Measurements from ENCODE around the gene AQP12B. TPM values are rescaled to one million over a fixed set of nuclear protein-coding genes. Genes with fewer than 3 reads are reported as not detected.

The AQP12B gene
- total and polyA plus RNA-seq, 2 of the 13 experiments (the other 11 are each of a cell fraction or from before 2014, with no cell fraction given) = not detected

DNA sequence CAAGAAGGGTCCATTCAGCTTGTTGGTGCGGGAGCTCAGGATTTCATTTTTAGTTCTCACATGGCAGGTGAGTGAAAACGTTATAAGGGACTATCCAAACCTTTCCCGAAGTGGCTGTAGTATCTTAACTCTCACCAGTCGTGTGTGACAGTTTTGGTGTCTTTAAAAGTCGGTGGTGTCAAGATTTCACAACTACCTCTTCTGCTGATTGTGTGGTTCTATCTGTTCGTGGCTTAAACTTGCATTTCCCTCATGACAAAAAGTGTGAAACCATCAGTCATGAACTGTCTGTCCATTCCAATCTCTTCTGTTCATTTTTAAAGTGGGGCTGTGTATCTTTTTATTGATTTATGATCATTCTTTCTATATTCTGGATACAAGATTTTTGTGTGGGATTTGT, 3.8 kb upstream of the AQP12B start:
- in situ Hi-C loops (cut with HindIII; ENCODE audit: extremely low pct_ligation_motif_present, low pct_unique_long_range_greater_than_20kb) = no loop called here
- Histone ChIP-seq H3K4me3 (replicated peaks in 1 of 3; ENCODE audit: insufficient read depth in 1 of 3, low read depth in 2 of 3, low read length in 3 of 3) (no peak overlapping the region), H2AFZ (ENCODE audit: low read length) (no peak overlapping the region), H4K20me1 (ENCODE audit: insufficient read depth, low read length) (no peaks in the 10 kb centered on the region), H3K27ac (ENCODE audit: extremely low read length, insufficient read depth, low read length) (no peak overlapping the region), H3K79me2 (ENCODE audit: insufficient read depth, low read length) (no peaks in the 10 kb centered on the region), H3K27me3 (ENCODE audit: control insufficient read depth in 1 of 2, insufficient read depth in 2 of 2, low read length in 2 of 2) (peaks cover 26 to 50% of the 10 kb centered on the region in 2 experiments), H3K36me3 (replicated peaks in 1 of 2; ENCODE audit: control insufficient read depth in 1 of 2, insufficient read depth in 2 of 2, low read length in 2 of 2) (no peaks in the 10 kb centered on the region), H3K9me3 (ENCODE audit: low read length) (no peaks in the 10 kb centered on the region), H3K4me1 (ENCODE audit: insufficient read depth, low read length) (no peaks in the 10 kb centered on the region), H3K9ac (ENCODE audit: insufficient read depth, low read depth, low read length) (no peak overlapping the region), H3K4me2 (ENCODE audit: low read depth, low read length) (no peak overlapping the region)
- no TSS peak for BruUV-seq (replicated peaks)
- ATAC-seq = no peak
- no peak for FAIRE-seq
- DNase-seq (ENCODE audit: low spot score) = no peak
- ChIA-PET CTCF (ENCODE audit: low intra/inter-chr PET ratio, low total read pairs) (no interaction called here), POLR2A (no interaction called here)
- intact Hi-C loops (cut with micrococcal nuclease; ENCODE audit: unreplicated experiment) = no loop called here
- 3% methylated on average over 6 of the region's 6 CpGs for WGBS (ENCODE audit: low lambda C conversion rate)
- TF ChIP-seq, protein P1, sequence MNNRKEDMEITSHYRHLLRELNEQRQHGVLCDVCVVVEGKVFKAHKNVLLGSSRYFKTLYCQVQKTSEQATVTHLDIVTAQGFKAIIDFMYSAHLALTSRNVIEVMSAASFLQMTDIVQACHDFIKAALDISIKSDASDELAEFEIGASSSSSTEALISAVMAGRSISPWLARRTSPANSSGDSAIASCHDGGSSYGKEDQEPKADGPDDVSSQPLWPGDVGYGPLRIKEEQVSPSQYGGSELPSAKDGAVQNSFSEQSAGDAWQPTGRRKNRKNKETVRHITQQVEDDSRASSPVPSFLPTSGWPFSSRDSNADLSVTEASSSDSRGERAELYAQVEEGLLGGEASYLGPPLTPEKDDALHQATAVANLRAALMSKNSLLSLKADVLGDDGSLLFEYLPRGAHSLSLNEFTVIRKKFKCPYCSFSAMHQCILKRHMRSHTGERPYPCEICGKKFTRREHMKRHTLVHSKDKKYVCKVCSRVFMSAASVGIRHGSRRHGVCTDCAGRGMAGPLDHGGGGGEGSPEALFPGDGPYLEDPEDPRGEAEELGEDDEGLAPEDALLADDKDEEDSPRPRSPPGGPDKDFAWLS (CRISPR knock-in tag; IDR thresholded peaks at IDR 0.05; ENCODE audit: borderline replicate concordance) = no peak
- TF ChIP-seq ZNF468 (CRISPR knock-in tag; IDR thresholded peaks at IDR 0.05) (no peak), SMAD1 (CRISPR knock-in tag; IDR thresholded peaks at IDR 0.05; ENCODE audit: borderline replicate concordance, low read depth) (no peak), ZNF263 (CRISPR knock-in tag; IDR thresholded peaks at IDR 0.05) (no peak), ZNF792 (CRISPR knock-in tag; IDR thresholded peaks at IDR 0.05) (no peak), ZBTB42 (CRISPR knock-in tag; IDR thresholded peaks at IDR 0.05) (no peak), ZNF318 (CRISPR knock-in tag; IDR thresholded peaks at IDR 0.05) (no peak), CSRNP2 (CRISPR knock-in tag; conservative IDR thresholded peaks at IDR 0.05; ENCODE audit: low read depth) (no peak), NFKBIZ (CRISPR knock-in tag; IDR thresholded peaks at IDR 0.05) (no peak), KMT2A (CRISPR knock-in tag; IDR thresholded peaks at IDR 0.05) (no peak), RBAK (CRISPR knock-in tag; IDR thresholded peaks at IDR 0.05) (no peak), ZNF510 (CRISPR knock-in tag; IDR thresholded peaks at IDR 0.05; ENCODE audit: low read depth) (no peak), ZNF841 (CRISPR knock-in tag; IDR thresholded peaks at IDR 0.05; ENCODE audit: borderline replicate concordance) (no peak), PRPF4 (IDR thresholded peaks at IDR 0.05; ENCODE audit: low read depth, low read length, poor library complexity, severe bottlenecking) (no peak)

Measured in HepG2 (cell line).